HG02610 (cell line): ENCODE results near the gene LRRIQ4.

Experiments used
- ATAC-seq: cut with Tn5 transposase; IDR thresholded peaks from one replicate; pipeline ENCODE4 v1.9.1; 2021; ENCODE audit warnings: mild to moderate bottlenecking, moderate library complexity; ENCODE audit not compliant: unreplicated experiment

The LRRIQ4 gene

GRCh38 chr3:169809230-169809795 is 3.4 kb upstream of the LRRIQ4 start:
- no peak for ATAC-seq

- ATAC-seq, result peak; percentile 4
Observed at GRCh38 chr3:169811631-169812331, 889 bp upstream of the LRRIQ4 start.

GRCh38 chr3:169813278-169813677 is 608 bp downstream of the LRRIQ4 start:
- no peak for ATAC-seq

GRCh38 chr3:169813757-169814517 is 1.3 kb downstream of the LRRIQ4 start:
- peak; percentile 93 for ATAC-seq

DNA sequence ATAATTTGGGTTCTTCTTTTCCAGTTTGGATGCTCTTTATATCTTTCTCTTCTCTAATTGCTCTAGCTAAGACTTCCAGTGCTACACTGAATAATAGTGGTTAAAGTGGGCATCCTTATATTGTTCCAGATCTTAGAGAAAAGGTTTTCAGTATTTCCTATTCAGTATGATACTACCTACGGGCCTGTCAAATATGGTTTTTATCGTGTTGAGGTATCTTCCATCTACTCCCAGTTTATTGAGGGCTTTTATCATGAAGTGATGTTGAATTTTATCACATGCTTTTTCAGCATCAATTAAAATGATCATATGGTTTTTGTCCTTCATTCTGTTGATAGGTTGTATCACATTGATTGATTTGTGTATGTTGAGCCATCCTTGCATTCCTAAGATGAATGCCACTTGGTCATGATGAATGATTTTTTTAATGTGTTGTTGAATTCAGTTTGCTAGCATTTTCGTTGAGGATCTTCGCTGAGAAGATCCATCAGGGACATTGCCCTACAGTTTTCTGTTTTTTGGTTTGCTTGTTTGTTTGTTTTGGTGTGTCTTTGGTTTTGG is 3.0 kb downstream of the LRRIQ4 start:
- no peak for ATAC-seq

DNA sequence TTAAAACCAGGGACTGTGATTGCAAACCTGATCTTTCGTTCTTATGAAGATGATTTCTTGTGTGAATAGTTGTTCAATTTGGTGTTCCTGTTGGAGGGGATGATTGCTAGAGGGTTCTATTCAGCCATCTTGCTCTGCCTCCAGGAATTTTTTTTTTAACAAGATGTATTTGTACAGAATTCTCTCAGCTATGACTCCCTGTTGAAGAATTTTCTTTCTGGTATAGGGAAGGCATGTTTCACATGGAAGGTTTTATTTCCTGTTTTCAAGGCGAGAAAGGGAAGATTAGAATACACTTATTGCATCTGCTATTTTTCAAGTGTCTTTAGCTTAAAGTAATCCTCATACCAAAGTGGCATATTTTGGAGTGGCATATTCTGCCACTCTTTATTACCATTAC is 5.6 kb downstream of the LRRIQ4 start:
- ATAC-seq, result no peak

- no peak for ATAC-seq
Observed at GRCh38 chr3:169822091-169822490, 9.4 kb downstream of the LRRIQ4 start.

- no peak for ATAC-seq
Observed at GRCh38 chr3:169822540-169822939, 9.9 kb downstream of the LRRIQ4 start.

DNA sequence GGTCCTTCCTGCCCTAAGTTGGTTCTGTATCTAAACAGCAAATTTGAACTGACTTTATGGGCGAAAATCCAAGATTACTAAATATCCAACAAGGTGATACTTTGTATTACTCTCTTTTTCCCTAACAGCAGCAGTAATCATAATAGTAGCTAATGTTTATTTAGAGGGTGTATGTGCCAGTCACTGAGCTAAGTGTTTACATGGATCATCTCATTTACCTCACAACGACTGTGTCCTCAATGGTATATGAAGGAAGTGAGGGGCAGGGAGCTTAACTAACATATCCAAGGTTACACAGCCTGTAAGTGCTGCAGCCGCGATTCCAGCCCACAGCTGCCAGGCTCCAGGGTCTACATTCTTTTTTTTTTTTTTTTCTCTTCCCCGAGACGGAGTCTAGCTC is 10.3 kb downstream of the LRRIQ4 start:
- ATAC-seq, result no peak

- ATAC-seq, result no peak
Observed at GRCh38 chr3:169825316-169825715, 12.6 kb downstream of the LRRIQ4 start.

DNA sequence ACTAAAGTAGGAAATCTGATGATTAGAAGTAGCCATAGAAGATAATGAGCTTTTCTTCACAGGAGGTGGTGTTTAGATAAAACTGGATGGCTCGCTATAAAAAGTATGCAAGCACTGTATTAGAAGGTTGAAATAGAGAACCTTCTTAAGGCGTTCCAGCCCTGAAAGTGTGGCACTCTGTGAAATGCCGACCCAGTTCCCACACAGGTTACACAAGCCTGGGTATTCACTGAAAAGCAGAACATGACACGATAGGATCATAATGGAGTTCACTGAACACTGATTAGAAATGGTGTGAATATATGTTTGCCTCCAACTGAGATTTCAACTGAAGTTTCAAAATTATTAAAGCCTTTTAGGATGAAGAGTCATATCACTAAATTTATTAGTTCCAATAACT is 15.0 kb downstream of the LRRIQ4 start:
- no peak for ATAC-seq

DNA sequence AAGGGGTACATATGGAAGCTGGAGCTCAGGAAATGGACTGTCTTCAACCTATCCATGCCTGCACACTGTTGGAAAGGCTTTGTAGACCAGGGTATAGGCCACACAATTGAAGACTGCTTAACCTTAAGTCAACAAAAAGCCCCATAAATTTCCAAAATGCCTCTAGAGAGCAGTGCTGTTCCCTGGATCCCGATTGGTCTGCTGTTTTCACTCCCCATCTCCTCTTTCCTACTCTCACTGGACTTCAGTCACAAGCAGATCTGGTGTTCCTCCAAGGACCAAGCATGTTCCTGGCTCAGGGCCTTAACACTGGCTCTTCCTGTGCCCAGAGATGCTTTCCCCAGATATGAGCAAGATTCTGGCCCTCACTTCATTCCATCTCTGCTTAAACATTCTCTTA is 22.9 kb downstream of the LRRIQ4 start:
- peak; percentile 17 for ATAC-seq

GRCh38 chr3:169836078-169836941 is 23.6 kb downstream of the LRRIQ4 start:
- peak; percentile 82 for ATAC-seq

DNA sequence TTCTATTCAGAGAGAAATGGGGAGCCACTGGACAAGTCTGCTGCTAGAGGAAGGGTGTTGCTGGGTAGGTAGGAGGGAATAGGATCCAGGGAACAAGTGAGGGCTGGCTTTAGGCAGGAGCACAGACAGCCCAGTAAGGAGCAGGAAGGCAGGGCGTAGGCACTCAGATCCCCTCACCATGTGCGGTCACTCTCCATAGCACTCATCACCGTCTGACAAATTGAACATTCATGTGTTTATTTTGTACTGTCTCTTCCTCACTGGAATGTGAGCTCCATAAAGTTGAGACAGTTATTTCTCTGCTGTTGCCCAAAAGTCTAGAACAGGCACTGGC is 24.2 kb downstream of the LRRIQ4 start:
- ATAC-seq, result no peak

DNA sequence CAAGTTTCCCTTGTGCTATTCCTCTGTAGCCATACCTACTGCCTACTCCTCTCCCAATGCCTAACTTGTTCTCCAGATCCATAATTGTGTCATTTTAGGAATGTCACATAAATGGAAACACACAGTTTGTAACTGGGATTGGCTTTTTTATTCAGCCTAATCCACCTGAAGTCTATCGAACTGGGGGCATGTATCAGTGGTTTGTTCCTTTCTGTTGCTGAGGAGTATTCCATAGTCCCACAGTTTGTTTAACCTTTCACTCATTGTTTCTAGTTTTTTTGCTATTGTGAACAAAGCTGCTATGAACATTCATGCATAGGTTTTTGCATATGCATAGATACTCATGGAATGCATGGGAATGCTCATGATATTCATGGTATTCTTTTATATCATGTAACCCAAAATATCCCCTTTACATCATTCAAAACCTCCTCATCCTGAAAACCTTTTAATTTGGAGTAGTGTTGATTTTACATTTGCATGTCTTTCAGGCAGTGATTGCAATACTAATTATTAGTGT is 25.9 kb downstream of the LRRIQ4 start:
- ATAC-seq, result no peak

- ATAC-seq, result peak; percentile 79
Observed at GRCh38 chr3:169841171-169841570, 28.5 kb downstream of the LRRIQ4 start.

DNA sequence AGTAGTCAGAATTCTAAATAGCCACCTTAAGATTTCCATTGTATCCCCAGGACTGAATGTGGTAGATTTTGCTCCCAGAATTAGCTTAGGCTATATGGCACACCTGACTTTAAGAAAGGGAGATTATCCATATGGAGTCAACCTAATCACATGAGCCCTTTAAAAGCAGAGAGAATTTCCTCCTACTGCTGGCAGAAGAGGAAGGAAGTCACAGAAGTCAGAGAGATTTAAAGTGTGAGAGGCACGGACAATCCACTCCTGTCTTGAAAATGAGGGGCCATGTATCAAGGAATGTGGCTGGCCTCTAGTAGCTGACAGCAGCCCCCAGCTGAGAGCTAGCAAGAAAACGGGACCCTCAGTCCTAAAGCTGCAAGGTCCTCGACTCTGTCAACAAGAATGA is 30.3 kb downstream of the LRRIQ4 start:
- no peak for ATAC-seq

- peak; percentile 100 for ATAC-seq
Observed at GRCh38 chr3:169846458-169847193, 34.0 kb downstream of the LRRIQ4 start.

DNA sequence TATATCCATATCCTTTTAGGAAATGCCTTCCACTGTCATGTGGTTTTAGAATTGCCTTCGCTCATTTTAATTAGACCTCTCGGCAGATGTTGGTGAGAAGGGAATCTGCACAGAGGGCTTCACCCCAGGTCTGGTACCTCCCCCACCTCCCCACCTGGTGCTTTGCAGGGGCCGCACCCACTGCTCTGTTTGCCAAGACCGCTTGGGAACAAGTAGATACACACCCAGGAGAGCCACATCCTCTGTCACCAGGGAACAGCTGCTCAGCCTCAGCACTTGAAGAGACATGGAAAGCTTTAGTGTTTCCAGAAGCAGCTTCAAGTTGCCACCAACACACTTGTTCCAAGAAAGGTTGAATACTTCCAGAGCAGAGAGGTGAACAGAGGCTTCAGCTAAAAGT is 35.2 kb downstream of the LRRIQ4 start:
- no peak for ATAC-seq

- ATAC-seq, result no peak
Observed at GRCh38 chr3:169848741-169849140, 36.1 kb downstream of the LRRIQ4 start.
